Activated CD4-positive, alpha-beta memory T cell treated with anti-CD3 and anti-CD28 coated beads, Interleukin-2, amount 10 ng/mL, durations not matched to agents 7 days and 5 days (primary cell): ENCODE data around the gene C1orf216. TPM values are rescaled to one million over a fixed set of nuclear protein-coding genes. Genes with fewer than 3 reads are reported as not detected.
"Not testable (repeated sequence)": the region's sequence is repeated elsewhere in the genome, so short reads cannot be mapped to it uniquely, and the experiment has no call there.

Experiments used
- CTCF ChIA-PET: fragments of 350-600 bp; sonication (Branson Sonifier 250); formaldehyde crosslinking; loops from one replicate; lab custom pipeline; 2021; ENCODE audit warnings: antibody characterized with exemption, inconsistent platforms; lab: Charles Lee
- POLR2A ChIA-PET: fragments of 350-600 bp; sonication (Branson Sonifier 250); formaldehyde crosslinking; loops from one replicate; lab custom pipeline; 2021; ENCODE audit warnings: antibody characterized with exemption; lab: Charles Lee
- DNase-seq: peaks from one replicate; pipeline ENCODE4 v3.0.0-alpha.2; 2020
- H3K27ac Mint-ChIP-seq: one replicate; pipeline ENCODE4 v1.8.0; 2021; ENCODE audit warnings: mild to moderate bottlenecking, mixed read lengths
- H3K27me3 Mint-ChIP-seq: one replicate; pipeline ENCODE4 v1.8.0; 2021; ENCODE audit warnings: mixed read lengths
- H3K36me3 Mint-ChIP-seq: one replicate; pipeline ENCODE4 v1.8.0; 2021; ENCODE audit warnings: low read depth, mixed read lengths
- H3K4me1 Mint-ChIP-seq: one replicate; pipeline ENCODE4 v1.8.0; 2021; ENCODE audit warnings: mixed read lengths
- H3K4me3 Mint-ChIP-seq: one replicate; pipeline ENCODE4 v1.8.0; 2021; ENCODE audit warnings: mild to moderate bottlenecking, mixed read lengths
- H3K9me3 Mint-ChIP-seq: one replicate; pipeline ENCODE4 v1.8.0; 2021; ENCODE audit warnings: mixed read lengths
- total RNA-seq, 2 experiments: library from RNA; stranded (reverse); gene quantifications; one replicate each; pipeline ENCODE4 v1.2.3, GENCODE V29; 2021

Gene C1orf216
- total RNA-seq, 2 experiments from 2014 or later: 12.2 to 13.1 TPM

DNA sequence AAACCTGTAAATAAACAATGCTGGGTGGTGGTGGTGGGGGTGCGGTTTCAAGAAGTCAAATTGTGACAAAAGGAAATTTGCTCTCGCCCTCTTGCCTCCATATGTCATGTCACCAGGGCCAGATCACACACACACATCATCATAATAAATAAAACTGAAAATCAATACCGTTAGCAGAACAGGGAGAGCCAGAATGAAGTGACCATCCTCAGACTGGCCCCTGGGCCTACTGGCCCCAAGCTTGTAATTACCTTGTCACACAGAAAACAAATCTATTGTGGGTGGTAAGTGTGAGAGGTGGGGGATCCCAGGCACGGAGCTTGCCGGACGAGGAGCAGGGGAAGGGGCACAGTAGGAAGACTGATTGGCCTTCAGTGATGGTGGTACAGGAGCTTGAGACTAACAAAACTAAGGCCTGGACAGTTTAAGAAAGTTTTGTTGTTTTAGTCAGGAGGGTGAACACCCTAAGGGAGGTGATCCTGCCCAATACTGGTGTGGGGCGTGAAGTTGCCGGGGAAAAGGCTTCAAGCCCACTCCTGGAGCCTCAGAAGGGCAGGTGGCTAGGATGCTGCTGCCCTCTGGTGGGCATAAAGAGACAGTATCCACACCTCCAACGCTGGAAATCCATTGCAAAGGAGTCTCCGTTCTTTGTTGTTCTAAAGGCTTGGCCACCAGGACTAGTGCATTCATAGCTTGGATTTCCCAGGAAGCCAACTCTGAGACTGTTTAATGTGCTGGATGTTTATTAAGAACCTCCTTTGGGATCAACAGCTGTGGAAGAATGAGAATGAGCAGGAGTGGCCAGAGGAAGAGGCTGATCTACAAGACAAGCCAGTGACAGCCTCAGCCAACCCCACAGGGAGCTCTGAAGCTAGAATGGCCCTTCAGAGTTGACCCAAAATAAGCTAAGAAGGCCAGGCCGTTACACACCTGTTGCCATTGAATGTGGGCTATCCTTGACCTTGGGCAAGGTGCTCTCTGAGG lies 8.1 kb upstream of the C1orf216 start:
- H3K9me3 Mint-ChIP-seq: no peaks in the 10 kb centered on the region
- peak; percentile 50 for DNase-seq
- H3K4me1 Mint-ChIP-seq: no peaks in the 10 kb centered on the region
- no peaks in the 10 kb centered on the region for H3K27me3 Mint-ChIP-seq
- no peak overlapping the region for H3K27ac Mint-ChIP-seq
- H3K36me3 Mint-ChIP-seq: peaks cover 14% of the 10 kb centered on the region
- POLR2A ChIA-PET: interaction anchor here (1.0 to 1.8 kb wide), 3 partner anchors 11 to 158 kb away, joined by 3 to 6 read pairs (median 6); partner anchors contain the start of gene CLSPN
- no peak overlapping the region for H3K4me3 Mint-ChIP-seq
- CTCF ChIA-PET: interaction anchor here (0.9 to 8.3 kb wide), 26 partner anchors 11 to 276 kb away, joined by 3 to 92 read pairs (median 5); partner anchors contain the start of genes C1orf216, CLSPN and KIAA0319L

DNA sequence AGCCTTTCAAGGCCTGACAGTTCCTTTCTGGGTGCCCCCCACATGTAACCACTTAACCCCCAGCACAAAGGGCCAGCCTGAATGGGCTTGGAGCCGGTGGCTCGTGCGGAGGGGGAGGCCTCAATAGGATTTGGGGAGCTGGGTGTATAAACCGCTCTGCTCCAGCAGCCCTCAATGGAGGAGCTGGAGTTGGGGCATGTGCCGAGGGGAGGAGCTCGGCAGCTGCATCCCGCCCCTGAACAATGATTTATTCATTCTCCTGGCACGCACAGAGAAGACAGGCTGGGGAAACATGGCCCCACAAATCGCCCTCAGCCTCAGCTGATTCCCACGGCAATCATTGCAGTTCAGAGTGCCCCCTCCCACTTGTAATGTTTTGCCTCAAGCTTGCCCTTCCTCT lies 6.9 kb upstream of the C1orf216 start:
- Mint-ChIP-seq H3K36me3 (peaks cover 12% of the 10 kb centered on the region), H3K4me3 (no peak overlapping the region), H3K27me3 (no peaks in the 10 kb centered on the region), H3K27ac (no peak overlapping the region), H3K4me1 (no peaks in the 10 kb centered on the region), H3K9me3 (no peaks in the 10 kb centered on the region)
- no peak for DNase-seq
- ChIA-PET POLR2A (interaction anchor here (1.8 kb wide), 1 partner anchor 157 kb away, joined by 6 read pairs; no protein-coding TSS in a partner anchor), CTCF (interaction anchor here (1.2 to 8.3 kb wide), 12 partner anchors 8 to 273 kb away, joined by 4 to 92 read pairs (median 11); partner anchors contain the start of genes C1orf216 and CLSPN)

- DNase-seq: no peak
- ChIA-PET CTCF (interaction anchor here (0.6 to 6.4 kb wide), 6 partner anchors 9 to 267 kb away, joined by 3 to 92 read pairs (median 25); partner anchors contain the start of gene TFAP2E), POLR2A (interaction anchor here (0.6 to 1.7 kb wide), 2 partner anchors 10 to 52 kb away, joined by 3 to 5 read pairs; partner anchors contain the start of gene CLSPN)
- Mint-ChIP-seq H3K36me3 (peaks cover 22% of the 10 kb centered on the region), H3K27ac (peak overlapping the region; percentile 2), H3K27me3 (no peaks in the 10 kb centered on the region), H3K4me3 (peak overlapping the region; percentile 77), H3K4me1 (peaks cover 31% of the 10 kb centered on the region), H3K9me3 (no peaks in the 10 kb centered on the region)
Observed at GRCh38 chr1:35717911-35718476, 690 bp downstream of the C1orf216 start.

- peak; percentile 83 for DNase-seq
- Mint-ChIP-seq H3K27ac (peak overlapping the region; percentile 51), H3K4me1 (peaks cover 31% of the 10 kb centered on the region), H3K4me3 (no peak overlapping the region), H3K9me3 (no peaks in the 10 kb centered on the region), H3K36me3 (peaks cover 18% of the 10 kb centered on the region), H3K27me3 (no peaks in the 10 kb centered on the region)
- ChIA-PET CTCF (interaction anchor here (0.6 to 6.4 kb wide), 52 partner anchors 9 to 299 kb away, joined by 3 to 92 read pairs (median 4); partner anchors contain the start of genes CLSPN and TFAP2E), POLR2A (interaction anchor here (1.0 to 2.5 kb wide), 7 partner anchors 12 to 151 kb away, joined by 3 to 12 read pairs (median 5); partner anchors contain the start of gene CLSPN)
Observed at GRCh38 chr1:35715568-35716002, 3.1 kb downstream of the C1orf216 start.

- Mint-ChIP-seq H3K27ac (no peak overlapping the region), H3K4me3 (no peak overlapping the region), H3K4me1 (peaks cover 31% of the 10 kb centered on the region), H3K36me3 (peaks cover 16% of the 10 kb centered on the region), H3K9me3 (no peaks in the 10 kb centered on the region), H3K27me3 (no peaks in the 10 kb centered on the region)
- ChIA-PET CTCF (interaction anchor here (0.6 to 6.4 kb wide), 38 partner anchors 8 to 270 kb away, joined by 3 to 92 read pairs (median 6); partner anchors contain the start of genes CLSPN and TFAP2E), POLR2A (interaction anchor here (1.2 to 2.5 kb wide), 6 partner anchors 13 to 150 kb away, joined by 3 to 12 read pairs (median 6); partner anchors contain the start of gene CLSPN)
- no peak for DNase-seq
Observed at GRCh38 chr1:35714921-35715567, 3.6 kb downstream of the C1orf216 start.

- POLR2A ChIA-PET: not testable (repeated sequence)
Observed at GRCh38 chr1:35711098-35711497, 7.6 kb downstream of the C1orf216 start.

GRCh38 chr1:35708952-35709351 lies 9.7 kb downstream of the C1orf216 start:
- H3K27ac Mint-ChIP-seq: no peak overlapping the region
- peak overlapping the region; percentile 44 for H3K4me3 Mint-ChIP-seq
- H3K27me3 Mint-ChIP-seq: peaks cover 42% of the 10 kb centered on the region
- POLR2A ChIA-PET: no interaction called here
- CTCF ChIA-PET: no interaction called here
- DNase-seq: no peak
- H3K36me3 Mint-ChIP-seq: no peaks in the 10 kb centered on the region
- H3K9me3 Mint-ChIP-seq: no peaks in the 10 kb centered on the region
- peaks cover 19% of the 10 kb centered on the region for H3K4me1 Mint-ChIP-seq

More at GRCh38 chr1:35711098-35711497, 7.6 kb downstream of the C1orf216 start:
- H3K4me1 Mint-ChIP-seq: peaks cover 28% of the 10 kb centered on the region
- not testable (repeated sequence) for H3K9me3 Mint-ChIP-seq, H3K27ac Mint-ChIP-seq, H3K4me3 Mint-ChIP-seq, DNase-seq
- H3K27me3 Mint-ChIP-seq: peaks cover 29% of the 10 kb centered on the region
- peaks cover 11% of the 10 kb centered on the region for H3K36me3 Mint-ChIP-seq
- CTCF ChIA-PET: interaction anchor here (1.0 kb wide), 1 partner anchor 146 kb away, joined by 3 read pairs; no protein-coding TSS in a partner anchor

GRCh38 chr1:35708441-35708921 lies 10.2 kb downstream of the C1orf216 start:
- Mint-ChIP-seq H3K27me3 (peaks cover 43% of the 10 kb centered on the region), H3K36me3 (no peaks in the 10 kb centered on the region), H3K4me3 (peak overlapping the region; percentile 44), H3K9me3 (no peaks in the 10 kb centered on the region), H3K27ac (no peak overlapping the region), H3K4me1 (peaks cover 19% of the 10 kb centered on the region)
- no peak for DNase-seq
- CTCF ChIA-PET: no interaction called here
- POLR2A ChIA-PET: interaction anchor here (0.9 to 1.1 kb wide), 2 partner anchors 9 to 136 kb away, joined by 3 read pairs; partner anchors contain the start of gene TFAP2E

GRCh38 chr1:35707601-35708440 lies 10.9 kb downstream of the C1orf216 start:
- Mint-ChIP-seq H3K4me1 (peaks cover 19% of the 10 kb centered on the region), H3K4me3 (peak overlapping the region; percentile 69), H3K27ac (no peak overlapping the region), H3K36me3 (no peaks in the 10 kb centered on the region), H3K9me3 (no peaks in the 10 kb centered on the region), H3K27me3 (peaks cover 46% of the 10 kb centered on the region)
- POLR2A ChIA-PET: interaction anchor here (0.9 to 1.5 kb wide), 4 partner anchors 10 to 135 kb away, joined by 3 to 6 read pairs (median 4); partner anchors contain the start of genes CLSPN and TFAP2E
- CTCF ChIA-PET: interaction anchor here (0.9 to 2.4 kb wide), 4 partner anchors 8 to 143 kb away, joined by 3 to 12 read pairs (median 4); no protein-coding TSS in a partner anchor
- no peak for DNase-seq

- Mint-ChIP-seq H3K36me3 (no peaks in the 10 kb centered on the region), H3K4me3 (peak overlapping the region; percentile 69), H3K27ac (no peak overlapping the region), H3K9me3 (no peaks in the 10 kb centered on the region), H3K27me3 (peaks cover 52% of the 10 kb centered on the region), H3K4me1 (peaks cover 19% of the 10 kb centered on the region)
- no peak for DNase-seq
- POLR2A ChIA-PET: interaction anchor here (1.1 to 1.5 kb wide), 3 partner anchors 10 to 134 kb away, joined by 3 to 6 read pairs (median 5); partner anchors contain the start of genes CLSPN and TFAP2E
- CTCF ChIA-PET: interaction anchor here (0.9 to 2.4 kb wide), 4 partner anchors 9 to 142 kb away, joined by 3 to 12 read pairs (median 4); no protein-coding TSS in a partner anchor
Observed at GRCh38 chr1:35706846-35707600, 11.7 kb downstream of the C1orf216 start.
